K562 (cell line): ENCODE data around the gene INHBE. TPM values are rescaled to one million over a fixed set of nuclear protein-coding genes. Genes with fewer than 3 reads are reported as not detected.

Experiments
- ATAC-seq: fragments of 200-7000 bp; cut with Tn5 transposase; 3 replicates; pipeline ENCODE4 v1.9.1; 2020; ENCODE audit warnings: moderate library complexity
- BruUV-seq: library from RNA; stranded (reverse); fragments of 400-500 nt; replicated peaks from 2 replicates; lab custom pipeline; 2021; lab: Mats Ljungman, UMichigan
- CTCF ChIA-PET: fragments of 300-600 bp; formaldehyde crosslinking; extraction: SDS; loops from one replicate; lab custom pipeline; 2021; ENCODE audit warnings: low intra/inter-chr PET ratio; lab: Yijun Ruan, JAX
- POLR2A ChIA-PET: fragments of 300-600, 350-650 bp; sonication (Branson Sonifier 250); formaldehyde crosslinking; extraction: SDS; loops from one replicate; lab custom pipeline; 2021; ENCODE audit warnings: antibody characterized with exemption, inconsistent platforms; lab: Yijun Ruan, JAX
- DNase-seq, 4 experiments: peaks; one replicate each; pipeline versions ENCODE4 v3.0.0 to v3.0.0-alpha.2; 2011 to 2018; ENCODE audit warnings: low spot score in 3 of 4, mixed read lengths in 3 of 4; ENCODE audit errors: extremely low read depth in 1 of 4
- FAIRE-seq: peaks from 2 replicates; lab custom pipeline; 2011; peaks lifted over from hg19 to GRCh38; lab: Jason Lieb, UNC
- H2AFZ ChIP-seq: 2 replicates; pipeline ENCODE4 v1.6.0; 2011; ENCODE audit warnings: low read depth, low read length, control low read depth, inconsistent platforms
- H3K27ac ChIP-seq: fragments of 200-600 bp; 3 replicates; pipeline ENCODE4 v1.8.0; 2011; ENCODE audit warnings: low read depth, mild to moderate bottlenecking, control low read depth, inconsistent platforms, low read length, moderate library complexity, mixed read lengths; ENCODE audit errors: extremely low read depth
- H3K27me3 ChIP-seq, 2 experiments: fragments of 300-600 bp in 1 of 2; 2 replicates in 1 of 2; 3 replicates in 1 of 2; pipeline versions ENCODE4 v1.6.0 to v1.8.0; 2011; ENCODE audit warnings: inconsistent platforms in 2 of 2, low read length in 2 of 2, mild to moderate bottlenecking in 1 of 2, mixed read lengths in 1 of 2, moderate library complexity in 1 of 2; ENCODE audit not compliant: control insufficient read depth in 2 of 2, insufficient read depth in 2 of 2
- H3K36me3 ChIP-seq: fragments of 300-600 bp; 3 replicates; pipeline ENCODE4 v1.8.0; 2011; ENCODE audit warnings: mild to moderate bottlenecking, low read length, inconsistent platforms; ENCODE audit not compliant: control insufficient read depth, insufficient read depth
- H3K4me1 ChIP-seq, 2 experiments: fragments of 200-600 bp in 1 of 2; replicated peaks in 1 of 2; 2 replicates in 1 of 2; 3 replicates in 1 of 2; pipeline versions ENCODE4 v1.5.1 to v1.8.0; 2011; ENCODE audit warnings: inconsistent platforms in 2 of 2, low read length in 2 of 2, mild to moderate bottlenecking in 1 of 2, mixed read lengths in 1 of 2, moderate library complexity in 1 of 2; ENCODE audit not compliant: control insufficient read depth in 2 of 2, insufficient read depth in 2 of 2
- H3K4me2 ChIP-seq: 2 replicates; pipeline ENCODE4 v1.6.1; 2011; ENCODE audit warnings: low read length, control low read depth, inconsistent platforms, mixed read lengths; ENCODE audit not compliant: insufficient read depth
- H3K4me3 ChIP-seq: fragments of 200-600 bp; sonication (generic), shearing (Covaris generic); 2 replicates; pipeline ENCODE4 v1.5.1; 2016; ENCODE audit warnings: control low read depth, inconsistent platforms
- H3K79me2 ChIP-seq: fragments of 200-600 bp; 3 replicates; pipeline ENCODE4 v1.8.0; 2011; ENCODE audit warnings: low read length, inconsistent platforms; ENCODE audit not compliant: control insufficient read depth, insufficient read depth
- H3K9ac ChIP-seq, 2 experiments: 2 replicates each; pipeline versions ENCODE4 v1.6.0 to v1.6.1; 2011; ENCODE audit warnings: low read depth in 2 of 2, low read length in 2 of 2, control low read depth in 1 of 2, inconsistent platforms in 1 of 2, mild to moderate bottlenecking in 1 of 2, mixed read lengths in 1 of 2; ENCODE audit not compliant: insufficient read depth in 1 of 2
- H3K9me1 ChIP-seq: one replicate; pipeline ENCODE4 v1.6.0; 2011; ENCODE audit warnings: inconsistent platforms, mild to moderate bottlenecking, low read length, moderate library complexity; ENCODE audit not compliant: control insufficient read depth, insufficient read depth
- H3K9me3 ChIP-seq: replicated peaks from 2 replicates; pipeline ENCODE4 v1.5.1; 2011; ENCODE audit warnings: low read depth, low read length, inconsistent platforms; ENCODE audit not compliant: control insufficient read depth, insufficient read depth
- H4K20me1 ChIP-seq: replicated peaks from 2 replicates; pipeline ENCODE4 v1.6.1; 2011; ENCODE audit warnings: low read length, inconsistent platforms, mixed read lengths; ENCODE audit not compliant: control insufficient read depth, insufficient read depth
- BRF1 ChIP-seq: IDR thresholded peaks from 3 replicates; pipeline ENCODE4 v1.6.1; 2011; ENCODE audit warnings: borderline replicate concordance, mild to moderate bottlenecking; ENCODE audit not compliant: insufficient read length; ENCODE audit errors: extremely low read depth
- CREM ChIP-seq: IDR thresholded peaks from 2 replicates; pipeline ENCODE4 v1.6.1; 2014; ENCODE audit warnings: antibody characterized with exemption, low read depth
- CSDE1 ChIP-seq, 2 experiments: fragments of 450-650 bp; IDR thresholded peaks; 2 replicates each; pipeline ENCODE4 v1.6.1; 2016; ENCODE audit warnings: mild to moderate bottlenecking in 1 of 2
- MEIS2 ChIP-seq: fragments of 450-650 bp; IDR thresholded peaks from 2 replicates; pipeline ENCODE4 v1.6.1; 2014; ENCODE audit warnings: mild to moderate bottlenecking; ENCODE audit not compliant: partially characterized antibody
- POLR2B ChIP-seq: fragments of 450-650 bp; IDR thresholded peaks from 2 replicates; pipeline ENCODE4 v1.6.1; 2018; ENCODE audit warnings: low read depth; ENCODE audit not compliant: partially characterized antibody
- POLR2G ChIP-seq: fragments of 200-400 bp; formaldehyde crosslinking; IDR thresholded peaks from 2 replicates; pipeline ENCODE4 v1.6.1; 2017; ENCODE audit warnings: low read depth, mild to moderate bottlenecking, antibody characterized with exemption, low read length, moderate library complexity
- RFX7 ChIP-seq: fragments of 250-450 bp; sonication (Bioruptor Pico); IDR thresholded peaks from 2 replicates; pipeline ENCODE4 v1.5.1; 2021; ENCODE audit warnings: mild to moderate bottlenecking
- ZBTB7A ChIP-seq: IDR thresholded peaks from 2 replicates; pipeline ENCODE4 v1.6.1; 2011; ENCODE audit warnings: low read depth, mild to moderate bottlenecking, low read length, moderate library complexity, borderline replicate concordance; ENCODE audit not compliant: control insufficient read depth
- WGBS: fragments of 100-300 bp; shearing (Covaris generic); methylation state at CpG from one replicate; pipeline ENCODE4 v1.1.6; 2016; ENCODE audit warnings: low coverage, mixed read lengths; ENCODE audit not compliant: insufficient coverage; ENCODE audit errors: missing lambda C conversion rate; 5-methylcytosine and 5-hydroxymethylcytosine counted together
- in situ Hi-C: fragments of 300-500 bp; cut with MboI; formaldehyde crosslinking; loops from 4 replicates; pipeline ENCODE4 v1.15.0; 2018; ENCODE audit warnings: inconsistent platforms, mixed read lengths
- intact Hi-C: fragments of 100-400 bp; cut with micrococcal nuclease; formaldehyde crosslinking; loops from 2 replicates; pipeline ENCODE4 v1.14.2; 2022
- polyA plus RNA-seq, 8 experiments: library from polyadenylated mRNA; depleted of rRNA in 4 of 8; stranded (reverse) in 5 of 8; unstranded in 3 of 8; fragments of >200 nt; fragmentation: Nextera tagmentation in 2 of 8; fragmentation: Illumina TruSeq in 1 of 8; extraction: Ambion mirVana in 2 of 8; extraction: Trizol in 1 of 8; gene quantifications; 2 replicates each; pipeline versions ENCODE4 v1.2.1 to v1.2.3, GENCODE V29; 2011 to 2014; ENCODE audit warnings: inconsistent platforms in 1 of 8, missing spikeins in 1 of 8
- total RNA-seq, 7 experiments: library from RNA; depleted of rRNA in 6 of 7; stranded (reverse); fragments of >200 nt in 6 of 7; fragmentation: Illumina TruSeq in 2 of 7; extraction: Trizol in 2 of 7; gene quantifications; 2 replicates each; pipeline versions ENCODE4 v1.2.1 to v1.2.3, GENCODE V29; 2011 to 2021; ENCODE audit warnings: low replicate concordance in 1 of 7
- TF ChIP-seq, protein P1 (sequence below): sonication (generic); IDR thresholded peaks from 2 replicates; pipeline ENCODE4 v1.6.1; 2016
- TF ChIP-seq, protein P2 (sequence below), 3 experiments: IDR thresholded peaks in 2 of 3; conservative IDR thresholded peaks in 1 of 3; 2 replicates each; pipeline ENCODE4 v1.5.1; 2011 to 2012; ENCODE audit warnings: low read length in 3 of 3, mild to moderate bottlenecking in 3 of 3, control low read depth in 2 of 3, improper control_type of control experiment in 1 of 3, inconsistent platforms in 1 of 3, low read depth in 1 of 3, mixed read lengths in 1 of 3, moderate library complexity in 1 of 3; ENCODE audit not compliant: insufficient read depth in 2 of 3
- TF ChIP-seq, protein P3 (sequence below): fragments of 450-650 bp; IDR thresholded peaks from 2 replicates; pipeline ENCODE4 v1.6.1; 2016
- TF ChIP-seq, protein P4 (sequence below), 2 experiments: IDR thresholded peaks in 1 of 2; conservative IDR thresholded peaks in 1 of 2; 2 replicates each; pipeline ENCODE4 v1.6.1; 2016; ENCODE audit warnings: low read depth in 2 of 2, mild to moderate bottlenecking in 1 of 2, missing compliant biosample characterization in 1 of 2, missing genetic modification characterization in 1 of 2, moderate library complexity in 1 of 2

Gene INHBE
- total and polyA plus RNA-seq, 9 of the 15 experiments (the other 6 are each of a cell fraction or from before 2014, with no cell fraction given), result 0.94 to 9.9 (median 7.3) TPM

DNA sequence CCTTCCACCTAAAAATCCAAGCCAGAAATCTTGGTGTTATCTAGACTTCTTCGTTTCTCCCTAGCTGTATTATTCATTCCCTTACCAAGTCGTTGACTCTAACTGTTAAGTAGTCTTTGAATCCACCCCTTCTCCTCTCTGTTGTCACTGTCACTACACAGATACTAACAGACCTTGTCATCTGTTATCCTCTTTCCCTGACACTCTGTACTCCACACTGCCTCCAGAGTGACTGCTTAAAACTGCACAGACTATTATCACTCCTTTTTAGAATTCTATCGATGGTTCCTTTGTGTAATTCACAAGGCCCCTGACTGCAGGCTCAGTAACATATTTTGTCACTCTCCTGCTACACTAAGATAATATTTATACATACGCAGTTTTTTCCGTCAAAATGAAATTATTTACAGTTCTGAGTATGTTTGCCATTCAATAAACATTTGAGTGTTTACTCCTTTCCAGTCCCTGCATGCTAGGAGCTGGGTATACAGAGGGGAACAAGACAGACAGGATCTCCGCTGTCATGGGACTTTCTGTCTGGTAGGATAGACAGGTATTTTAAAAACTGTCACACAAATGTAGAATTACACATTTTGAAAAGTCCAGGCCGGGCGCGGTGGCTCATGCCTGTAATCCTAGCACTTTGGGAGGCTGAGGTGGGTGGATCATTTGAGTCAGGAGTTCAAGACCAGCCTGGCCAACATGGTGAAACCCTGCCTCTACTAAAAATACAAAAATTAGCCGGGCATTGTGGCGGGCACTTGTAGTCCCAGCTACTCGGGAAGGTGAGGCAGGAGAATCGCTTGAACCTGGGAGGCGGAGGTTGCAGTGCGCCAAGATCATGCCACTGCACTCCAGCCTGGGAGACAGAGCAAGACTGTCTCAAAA is 36.5 kb downstream of the INHBE start:
- H3K9me1 ChIP-seq, result peaks cover 3% of the 10 kb centered on the region
- TSS peak; percentile 12 for BruUV-seq
- H3K9ac ChIP-seq, result no peak overlapping the region
- H4K20me1 ChIP-seq, result 0 out of 2 replicates have a peak, but pooled peaks cover 3% of the 10 kb centered on the region
- no peak for FAIRE-seq
- 93% methylated on average over 14 of the region's 15 CpGs for WGBS
- H3K4me3 ChIP-seq, result no peak overlapping the region
- POLR2A ChIA-PET, result interaction anchor here (0.7 to 1.1 kb wide), 2 partner anchors 25 to 28 kb away, joined by 3 to 4 read pairs; partner anchors contain the start of gene DDIT3
- peak; percentile 36 for ATAC-seq
- TF ChIP-seq, protein P1, sequence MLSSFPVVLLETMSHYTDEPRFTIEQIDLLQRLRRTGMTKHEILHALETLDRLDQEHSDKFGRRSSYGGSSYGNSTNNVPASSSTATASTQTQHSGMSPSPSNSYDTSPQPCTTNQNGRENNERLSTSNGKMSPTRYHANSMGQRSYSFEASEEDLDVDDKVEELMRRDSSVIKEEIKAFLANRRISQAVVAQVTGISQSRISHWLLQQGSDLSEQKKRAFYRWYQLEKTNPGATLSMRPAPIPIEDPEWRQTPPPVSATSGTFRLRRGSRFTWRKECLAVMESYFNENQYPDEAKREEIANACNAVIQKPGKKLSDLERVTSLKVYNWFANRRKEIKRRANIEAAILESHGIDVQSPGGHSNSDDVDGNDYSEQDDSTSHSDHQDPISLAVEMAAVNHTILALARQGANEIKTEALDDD, result peak; percentile 66; the same call in 1 of the 2 replicates
- TF ChIP-seq POLR2B, result peak; percentile 20
- TF ChIP-seq, protein P2, sequence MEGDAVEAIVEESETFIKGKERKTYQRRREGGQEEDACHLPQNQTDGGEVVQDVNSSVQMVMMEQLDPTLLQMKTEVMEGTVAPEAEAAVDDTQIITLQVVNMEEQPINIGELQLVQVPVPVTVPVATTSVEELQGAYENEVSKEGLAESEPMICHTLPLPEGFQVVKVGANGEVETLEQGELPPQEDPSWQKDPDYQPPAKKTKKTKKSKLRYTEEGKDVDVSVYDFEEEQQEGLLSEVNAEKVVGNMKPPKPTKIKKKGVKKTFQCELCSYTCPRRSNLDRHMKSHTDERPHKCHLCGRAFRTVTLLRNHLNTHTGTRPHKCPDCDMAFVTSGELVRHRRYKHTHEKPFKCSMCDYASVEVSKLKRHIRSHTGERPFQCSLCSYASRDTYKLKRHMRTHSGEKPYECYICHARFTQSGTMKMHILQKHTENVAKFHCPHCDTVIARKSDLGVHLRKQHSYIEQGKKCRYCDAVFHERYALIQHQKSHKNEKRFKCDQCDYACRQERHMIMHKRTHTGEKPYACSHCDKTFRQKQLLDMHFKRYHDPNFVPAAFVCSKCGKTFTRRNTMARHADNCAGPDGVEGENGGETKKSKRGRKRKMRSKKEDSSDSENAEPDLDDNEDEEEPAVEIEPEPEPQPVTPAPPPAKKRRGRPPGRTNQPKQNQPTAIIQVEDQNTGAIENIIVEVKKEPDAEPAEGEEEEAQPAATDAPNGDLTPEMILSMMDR (IDR thresholded peaks at IDR 0.05 in 2 of 3, conservative IDR thresholded peaks at IDR 0.05 in 1 of 3; ENCODE audit: insufficient read depth in 2 of 3, low read depth in 1 of 3, low read length in 3 of 3), result peak; percentile 14 to 30 (median 30); a peak in 2 of 6 replicates
- TF ChIP-seq MEIS2, result peak; percentile 44
- no peak for TF ChIP-seq CSDE1 (IDR thresholded peaks at IDR 0.05)
- TF ChIP-seq, protein P3, sequence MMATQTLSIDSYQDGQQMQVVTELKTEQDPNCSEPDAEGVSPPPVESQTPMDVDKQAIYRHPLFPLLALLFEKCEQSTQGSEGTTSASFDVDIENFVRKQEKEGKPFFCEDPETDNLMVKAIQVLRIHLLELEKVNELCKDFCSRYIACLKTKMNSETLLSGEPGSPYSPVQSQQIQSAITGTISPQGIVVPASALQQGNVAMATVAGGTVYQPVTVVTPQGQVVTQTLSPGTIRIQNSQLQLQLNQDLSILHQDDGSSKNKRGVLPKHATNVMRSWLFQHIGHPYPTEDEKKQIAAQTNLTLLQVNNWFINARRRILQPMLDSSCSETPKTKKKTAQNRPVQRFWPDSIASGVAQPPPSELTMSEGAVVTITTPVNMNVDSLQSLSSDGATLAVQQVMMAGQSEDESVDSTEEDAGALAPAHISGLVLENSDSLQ, result peak; percentile 48; the same call in 1 of the 2 replicates
- TF ChIP-seq ZBTB7A, result no peak
- 0 out of 2 replicates have a peak, but pooled peaks have one; percentile 7 for TF ChIP-seq CREM
- TF ChIP-seq, protein P4, sequence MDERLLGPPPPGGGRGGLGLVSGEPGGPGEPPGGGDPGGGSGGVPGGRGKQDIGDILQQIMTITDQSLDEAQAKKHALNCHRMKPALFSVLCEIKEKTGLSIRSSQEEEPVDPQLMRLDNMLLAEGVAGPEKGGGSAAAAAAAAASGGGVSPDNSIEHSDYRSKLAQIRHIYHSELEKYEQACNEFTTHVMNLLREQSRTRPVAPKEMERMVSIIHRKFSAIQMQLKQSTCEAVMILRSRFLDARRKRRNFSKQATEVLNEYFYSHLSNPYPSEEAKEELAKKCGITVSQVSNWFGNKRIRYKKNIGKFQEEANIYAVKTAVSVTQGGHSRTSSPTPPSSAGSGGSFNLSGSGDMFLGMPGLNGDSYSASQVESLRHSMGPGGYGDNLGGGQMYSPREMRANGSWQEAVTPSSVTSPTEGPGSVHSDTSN (CRISPR knock-in tag; IDR thresholded peaks at IDR 0.05; ENCODE audit: low read depth), result no peak
- TF ChIP-seq, protein P4 (tag; conservative IDR thresholded peaks at IDR 0.05; ENCODE audit: low read depth), result peak; percentile 36; the same call in 1 of the 2 replicates
- TF ChIP-seq BRF1, result no peak
- no peak for TF ChIP-seq POLR2G
- TF ChIP-seq RFX7 (CRISPR knock-in tag), result no peak
- TF ChIP-seq, all 486 proteins: peak for 7
- Histone ChIP-seq H2AFZ (no peak overlapping the region), H3K27ac (no peak overlapping the region), H3K36me3 (peaks cover 57% of the 10 kb centered on the region), H3K79me2 (peaks cover 35% of the 10 kb centered on the region), H3K9me3 (no peaks in the 10 kb centered on the region), H3K27me3 (no peaks in the 10 kb centered on the region), H3K4me1 (peaks cover 7 to 15% of the 10 kb centered on the region in 2 experiments), H3K4me2 (no peak overlapping the region)
- in situ Hi-C loops (no loop called here), intact Hi-C loops (no loop called here)
- CTCF ChIA-PET, result no interaction called here
- DNase-seq, result peak in 1 of 4 experiments; percentile 32
